Retinal pigment epithelial cell (primary cell): ENCODE data around the gene MSI2.

Experiments
- DNase-seq: peaks from one replicate; pipeline ENCODE4 v3.0.0-alpha.2; 2010; ENCODE audit warnings: low read depth
- H3K4me3 ChIP-seq: 2 replicates; pipeline ENCODE4 v1.5.1; 2011; ENCODE audit warnings: mild to moderate bottlenecking, low read length, control low read depth, moderate library complexity
- CTCF ChIP-seq: conservative IDR thresholded peaks from 2 replicates; pipeline ENCODE4 v1.5.1; 2011; ENCODE audit warnings: low read depth, low read length, control low read depth, inconsistent platforms

The MSI2 gene

GRCh38 chr17:57404795-57405490 lies 148.6 kb downstream of the MSI2 start:
- no peak for DNase-seq
- no peak overlapping the region for H3K4me3 ChIP-seq

GRCh38 chr17:57405491-57406072 lies 149.3 kb downstream of the MSI2 start:
- TF ChIP-seq CTCF, result no peak
- DNase-seq, result no peak
- H3K4me3 ChIP-seq, result no peak overlapping the region

More at GRCh38 chr17:57404795-57405490, 148.6 kb downstream of the MSI2 start:
- TF ChIP-seq CTCF, result no peak

DNA sequence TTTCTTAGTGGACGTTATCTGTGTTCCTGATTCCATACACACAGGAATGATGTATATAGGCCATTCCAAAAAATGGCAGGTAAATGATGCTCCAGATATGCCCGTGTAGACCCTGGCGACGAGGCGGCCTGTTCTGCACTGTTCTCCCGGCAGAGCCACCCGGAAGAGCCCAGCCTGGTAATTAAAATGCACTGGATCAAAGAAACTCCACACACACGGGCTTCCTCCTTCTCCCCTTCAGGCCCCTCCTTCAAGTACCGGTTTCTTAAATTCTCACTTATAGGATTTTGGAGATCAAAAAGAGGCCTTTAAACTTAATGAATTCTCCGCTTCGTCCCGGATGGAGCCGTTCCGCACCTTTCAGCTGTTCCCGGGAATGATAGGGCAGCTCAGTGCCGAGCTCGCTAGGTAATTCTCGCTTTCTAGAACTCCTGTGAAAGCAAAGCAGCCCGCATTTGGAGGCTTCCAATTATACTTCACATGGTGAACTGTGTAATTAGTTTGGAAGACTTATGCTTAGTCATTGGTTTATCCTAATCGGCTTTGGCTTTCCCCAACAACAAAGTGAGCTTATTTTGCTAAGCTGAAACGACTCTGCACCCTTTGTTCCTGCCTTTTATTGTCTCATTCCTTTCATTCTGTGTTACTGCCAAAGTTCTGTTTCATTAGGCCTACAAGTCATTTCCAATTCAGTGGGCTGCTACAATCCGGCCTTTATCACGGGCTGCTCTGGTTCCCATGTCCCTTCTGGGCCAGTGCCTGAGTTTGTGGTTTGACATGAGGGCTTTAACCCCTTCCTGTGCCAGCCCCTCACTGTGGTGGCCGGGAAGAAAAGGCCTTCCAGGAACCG lies 150.0 kb downstream of the MSI2 start:
- no peak for TF ChIP-seq CTCF
- H3K4me3 ChIP-seq, result peak overlapping the region; percentile 21
- peak; percentile 100 for DNase-seq

- DNase-seq, result no peak
- no peak for TF ChIP-seq CTCF
- H3K4me3 ChIP-seq, result no peak overlapping the region
Observed at GRCh38 chr17:57406981-57407286, 150.6 kb downstream of the MSI2 start.

- DNase-seq, result no peak
- TF ChIP-seq CTCF, result no peak
- no peak overlapping the region for H3K4me3 ChIP-seq
Observed at GRCh38 chr17:57407287-57408070, 151.2 kb downstream of the MSI2 start.

DNA sequence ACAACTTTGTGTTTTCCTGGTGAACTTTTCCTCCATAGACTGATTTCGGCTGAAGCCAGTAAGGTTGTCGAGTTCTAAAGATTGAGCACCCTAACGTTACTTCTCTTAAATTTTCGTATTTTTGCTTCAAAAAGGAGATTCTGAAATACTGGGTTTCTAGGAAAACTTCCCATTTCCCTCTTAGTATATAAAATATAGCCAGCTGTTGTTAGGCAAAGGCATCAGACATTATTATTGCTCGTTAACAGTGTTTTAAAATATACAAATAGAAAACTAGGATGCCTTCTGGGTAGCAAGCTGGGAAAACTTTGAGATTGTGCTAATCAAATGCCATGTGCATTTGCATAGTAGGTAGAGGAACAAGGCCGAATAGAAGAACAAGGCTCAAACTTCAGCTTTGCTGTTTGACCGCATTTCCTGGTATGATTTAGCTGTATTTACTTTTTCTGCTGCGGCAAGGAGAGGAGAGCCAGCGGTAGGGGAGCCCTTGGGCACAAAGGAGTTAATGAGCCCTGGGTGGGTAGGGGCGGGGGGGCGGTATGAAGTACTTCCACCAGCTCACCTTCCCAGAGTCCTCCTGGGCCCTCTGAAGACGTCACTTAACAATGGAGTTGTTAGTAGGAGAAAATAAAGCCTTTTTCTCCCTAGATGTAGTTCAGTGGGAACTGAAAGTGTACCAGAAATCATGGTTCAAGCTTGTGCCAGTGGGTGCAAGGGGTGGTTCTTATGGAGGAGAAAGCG lies 151.9 kb downstream of the MSI2 start:
- TF ChIP-seq CTCF, result no peak
- no peak for DNase-seq
- no peak overlapping the region for H3K4me3 ChIP-seq
